Measurements from ENCODE around the gene ABHD4. TPM values are rescaled to one million over a fixed set of nuclear protein-coding genes. Genes with fewer than 3 reads are reported as not detected.

Gene ABHD4
- total and polyA plus RNA-seq, 2 experiments from 2014 or later: 39.1 to 40.0 TPM

DNA sequence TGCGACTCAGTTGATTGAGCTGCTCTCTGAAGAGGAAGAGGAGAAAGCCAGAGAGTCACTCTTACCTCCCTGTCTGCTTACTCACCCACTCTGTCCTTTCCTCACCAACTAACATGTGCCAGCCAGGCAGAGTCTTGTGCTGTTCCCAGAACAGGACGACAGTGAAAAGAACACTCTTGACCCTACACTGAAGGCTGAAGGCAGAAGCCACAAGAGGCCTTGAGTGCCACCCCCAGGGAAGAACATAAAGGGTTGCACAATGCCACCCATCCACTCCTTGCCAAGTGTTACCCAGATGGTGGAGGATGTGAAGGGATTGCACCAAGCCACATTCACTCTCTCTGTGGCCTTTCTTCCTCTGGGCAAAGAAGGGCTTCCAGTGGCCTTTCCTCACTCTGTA lies 12.8 kb downstream of the ABHD4 start:
- Mint-ChIP-seq H3K27ac (no peak overlapping the region), H3K4me1 (peaks cover 13% of the 10 kb centered on the region), H3K9me3 (no peaks in the 10 kb centered on the region), H3K36me3 (ENCODE audit: low read depth) (peaks cover 55% of the 10 kb centered on the region), H3K4me3 (no peak overlapping the region), H3K27me3 (ENCODE audit: insufficient read depth, low read depth, poor library complexity) (peaks cover 5% of the 10 kb centered on the region)
- Histone ChIP-seq H3K4me3 (no peak overlapping the region), H3K9me2 (ENCODE audit: insufficient read depth) (no peaks in the 10 kb centered on the region), H3K27me3 (ENCODE audit: insufficient read depth) (no peaks in the 10 kb centered on the region), H4K20me1 (replicated peaks; ENCODE audit: insufficient read depth) (no peaks in the 10 kb centered on the region), H3K27ac (ENCODE audit: low read depth) (no peak overlapping the region), H3F3A (replicated peaks; ENCODE audit: low read depth) (no peaks in the 10 kb centered on the region; the same call in 1 of the 2 replicates), H3K79me2 (replicated peaks; ENCODE audit: insufficient read depth) (no peaks in the 10 kb centered on the region), H3K36me3 (ENCODE audit: insufficient read depth) (peaks cover 31% of the 10 kb centered on the region), H3K4me1 (ENCODE audit: insufficient read depth) (peaks cover 6% of the 10 kb centered on the region), H3K4me2 (no peak overlapping the region), H2AFZ (no peak overlapping the region)
- DNase-seq (ENCODE audit: low spot score) (no peak), ATAC-seq (no peak)
- TF ChIP-seq ZNF114 (CRISPR knock-in tag; IDR thresholded peaks at IDR 0.05): no peak
- no peak for TF ChIP-seq JUNB (IDR thresholded peaks at IDR 0.05; ENCODE audit: unreplicated experiment)
- TF ChIP-seq POLR2AphosphoS5 (IDR thresholded peaks at IDR 0.05; ENCODE audit: low read depth): no peak
- TF ChIP-seq STAT1 (IDR thresholded peaks at IDR 0.05; ENCODE audit: unreplicated experiment): no peak
- TF ChIP-seq, protein P1, sequence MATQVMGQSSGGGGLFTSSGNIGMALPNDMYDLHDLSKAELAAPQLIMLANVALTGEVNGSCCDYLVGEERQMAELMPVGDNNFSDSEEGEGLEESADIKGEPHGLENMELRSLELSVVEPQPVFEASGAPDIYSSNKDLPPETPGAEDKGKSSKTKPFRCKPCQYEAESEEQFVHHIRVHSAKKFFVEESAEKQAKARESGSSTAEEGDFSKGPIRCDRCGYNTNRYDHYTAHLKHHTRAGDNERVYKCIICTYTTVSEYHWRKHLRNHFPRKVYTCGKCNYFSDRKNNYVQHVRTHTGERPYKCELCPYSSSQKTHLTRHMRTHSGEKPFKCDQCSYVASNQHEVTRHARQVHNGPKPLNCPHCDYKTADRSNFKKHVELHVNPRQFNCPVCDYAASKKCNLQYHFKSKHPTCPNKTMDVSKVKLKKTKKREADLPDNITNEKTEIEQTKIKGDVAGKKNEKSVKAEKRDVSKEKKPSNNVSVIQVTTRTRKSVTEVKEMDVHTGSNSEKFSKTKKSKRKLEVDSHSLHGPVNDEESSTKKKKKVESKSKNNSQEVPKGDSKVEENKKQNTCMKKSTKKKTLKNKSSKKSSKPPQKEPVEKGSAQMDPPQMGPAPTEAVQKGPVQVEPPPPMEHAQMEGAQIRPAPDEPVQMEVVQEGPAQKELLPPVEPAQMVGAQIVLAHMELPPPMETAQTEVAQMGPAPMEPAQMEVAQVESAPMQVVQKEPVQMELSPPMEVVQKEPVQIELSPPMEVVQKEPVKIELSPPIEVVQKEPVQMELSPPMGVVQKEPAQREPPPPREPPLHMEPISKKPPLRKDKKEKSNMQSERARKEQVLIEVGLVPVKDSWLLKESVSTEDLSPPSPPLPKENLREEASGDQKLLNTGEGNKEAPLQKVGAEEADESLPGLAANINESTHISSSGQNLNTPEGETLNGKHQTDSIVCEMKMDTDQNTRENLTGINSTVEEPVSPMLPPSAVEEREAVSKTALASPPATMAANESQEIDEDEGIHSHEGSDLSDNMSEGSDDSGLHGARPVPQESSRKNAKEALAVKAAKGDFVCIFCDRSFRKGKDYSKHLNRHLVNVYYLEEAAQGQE (IDR thresholded peaks at IDR 0.05; ENCODE audit: unreplicated experiment): no peak
- TF ChIP-seq EZH2phosphoT487 (IDR thresholded peaks at IDR 0.05; ENCODE audit: unreplicated experiment): no peak
- no peak for TF ChIP-seq CREB1 (CRISPR knock-in tag; IDR thresholded peaks at IDR 0.05; ENCODE audit: low read depth)
- TF ChIP-seq NANOG (IDR thresholded peaks at IDR 0.05; ENCODE audit: borderline replicate concordance): no peak

DNA sequence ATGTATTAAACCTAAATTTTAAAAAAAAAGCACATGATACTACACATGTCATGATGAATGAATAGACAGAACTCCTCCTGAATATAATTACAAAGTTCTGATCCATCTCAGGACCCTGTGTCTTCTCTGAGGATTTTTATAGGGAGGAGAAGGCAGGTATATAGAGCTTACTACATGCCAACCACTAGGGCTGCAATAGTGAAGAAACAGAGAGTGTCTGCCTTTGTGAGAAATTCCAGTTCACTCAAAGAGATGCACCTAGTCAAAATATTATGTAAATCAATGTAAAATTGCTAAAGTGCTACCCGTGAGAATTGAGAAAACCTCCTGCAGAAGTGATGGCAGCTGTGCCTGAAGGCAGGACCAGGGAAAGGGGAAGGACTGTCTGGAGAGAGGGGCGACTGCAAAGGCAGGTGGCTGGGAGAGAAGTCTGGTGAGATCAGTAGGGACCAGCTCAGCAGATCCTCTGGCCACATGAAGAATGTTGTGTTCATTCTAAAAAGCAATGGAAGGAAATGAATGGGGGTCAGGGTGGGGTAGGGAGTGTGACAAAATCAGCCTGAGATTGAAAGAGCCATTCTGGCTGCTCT lies 15.1 kb downstream of the ABHD4 start:
- H3K4me3 Mint-ChIP-seq: no peak overlapping the region
- peak overlapping the region; percentile 42; the same call in 1 of the 2 replicates for H3K27ac Mint-ChIP-seq
- H3K27me3 ChIP-seq (ENCODE audit: insufficient read depth): no peaks in the 10 kb centered on the region
- peaks cover 6% of the 10 kb centered on the region for H3K4me1 ChIP-seq (ENCODE audit: insufficient read depth)
- peak overlapping the region; percentile 33; the same call in 1 of the 2 replicates for H3K27ac ChIP-seq (ENCODE audit: low read depth)
- no peaks in the 10 kb centered on the region for H3K79me2 ChIP-seq (replicated peaks; ENCODE audit: insufficient read depth)
- H3K27me3 Mint-ChIP-seq (ENCODE audit: insufficient read depth, low read depth, poor library complexity): peaks cover 5% of the 10 kb centered on the region
- peaks cover 15% of the 10 kb centered on the region for H3K36me3 ChIP-seq (ENCODE audit: insufficient read depth)
- DNase-seq (ENCODE audit: low spot score) (peak; percentile 38), ATAC-seq (peak; percentile 68)
- H2AFZ ChIP-seq: no peak overlapping the region
- H3K4me2 ChIP-seq: no peak overlapping the region
- peaks cover 34% of the 10 kb centered on the region for H3K36me3 Mint-ChIP-seq (ENCODE audit: low read depth)
- H4K20me1 ChIP-seq (replicated peaks; ENCODE audit: insufficient read depth): no peaks in the 10 kb centered on the region
- H3F3A ChIP-seq (replicated peaks; ENCODE audit: low read depth): no peaks in the 10 kb centered on the region; the same call in 1 of the 2 replicates
- TF ChIP-seq ETS1 (IDR thresholded peaks at IDR 0.05) (no peak), CTCF (conservative IDR thresholded peaks at IDR 0.05; ENCODE audit: low read depth in 2 of 2) (peak in 1 of 2 experiments; percentile 32; a peak in 1 of 4 replicates), STAT1 (IDR thresholded peaks at IDR 0.05; ENCODE audit: unreplicated experiment) (no peak), NANOG (IDR thresholded peaks at IDR 0.05; ENCODE audit: borderline replicate concordance) (no peak), POLR2AphosphoS5 (IDR thresholded peaks at IDR 0.05; ENCODE audit: low read depth) (no peak)
- TF ChIP-seq, protein P1 (IDR thresholded peaks at IDR 0.05; ENCODE audit: unreplicated experiment): no peak
- peaks cover 13% of the 10 kb centered on the region for H3K4me1 Mint-ChIP-seq
- H3K9me3 Mint-ChIP-seq: peaks cover 3% of the 10 kb centered on the region; the same call in 1 of the 3 replicates
- H3K4me3 ChIP-seq: no peak overlapping the region
- H3K9me2 ChIP-seq (ENCODE audit: insufficient read depth): no peaks in the 10 kb centered on the region
